Upper lobe of left lung (tissue), 4 donors: ENCODE results near the gene NAA11.

Source experiments
- CTCF ChIP-seq, 6 experiments: fragments of 450-650 bp in 4 of 6; fragments of 200-600 bp in 2 of 6; sonication (generic) in 2 of 6; IDR thresholded peaks; one replicate each; pipeline ENCODE4 v1.5.1; 2016 to 2019; ENCODE audit warnings: antibody characterized with exemption in 6 of 6
- POLR2A ChIP-seq, 4 donors: fragments of 450-650 bp; IDR thresholded peaks; one replicate each; pipeline ENCODE4 v1.5.1; 2016 to 2017; ENCODE audit warnings: antibody characterized with exemption in 4 of 4, mild to moderate bottlenecking in 2 of 4

- no peak for TF ChIP-seq CTCF (IDR thresholded peaks at IDR 0.05)
- TF ChIP-seq POLR2A (IDR thresholded peaks at IDR 0.05): no peak
Measured at GRCh38 chr4:79370026-79370425, 44.2 kb upstream of the NAA11 start.
